GM12878 (cell line): ENCODE measurements around the gene GREM1.

Source experiments
- CTCF ChIP-seq, 3 experiments: IDR thresholded peaks in 2 of 3; conservative IDR thresholded peaks in 1 of 3; 2 replicates each; pipeline ENCODE4 v1.5.1; 2011; ENCODE audit warnings: low read depth in 3 of 3, low read length in 3 of 3, mild to moderate bottlenecking in 3 of 3, control low read depth in 2 of 3, moderate library complexity in 2 of 3, inconsistent platforms in 1 of 3, mixed read lengths in 1 of 3; ENCODE audit not compliant: control insufficient read depth in 2 of 3, insufficient read depth in 1 of 3; ENCODE audit errors: extremely low read depth in 1 of 3
- POLR2AphosphoS5 ChIP-seq: IDR thresholded peaks from 2 replicates; pipeline ENCODE4 v1.6.1; 2011; ENCODE audit warnings: mild to moderate bottlenecking, low read length, inconsistent platforms
- REST ChIP-seq: IDR thresholded peaks from 2 replicates; pipeline ENCODE4 v1.6.1; 2012; ENCODE audit warnings: mild to moderate bottlenecking, low read depth, low read length
- RFX5 ChIP-seq: IDR thresholded peaks from 2 replicates; pipeline ENCODE4 v1.6.1; 2011; ENCODE audit warnings: low read depth, low read length, improper control_type of control experiment
- STAT1 ChIP-seq: fragments of 450-650 bp; conservative IDR thresholded peaks from 2 replicates; pipeline ENCODE4 v1.6.1; 2014; ENCODE audit warnings: antibody characterized with exemption, mild to moderate bottlenecking
- TAF1 ChIP-seq: IDR thresholded peaks from 2 replicates; pipeline ENCODE4 v1.6.1; 2011; ENCODE audit warnings: mild to moderate bottlenecking, low read depth, low read length, borderline replicate concordance

GRCh38 chr15:32743411-32744140 is 25.8 kb downstream of the GREM1 start:
- TF ChIP-seq RFX5 (no peak), REST (no peak), STAT1 (no peak), TAF1 (no peak), CTCF (IDR thresholded peaks at IDR 0.05 in 2 of 3, conservative IDR thresholded peaks at IDR 0.05 in 1 of 3; ENCODE audit: control insufficient read depth in 2 of 3, extremely low read depth in 1 of 3, insufficient read depth in 1 of 3, low read depth in 3 of 3, low read length in 3 of 3) (no peak), POLR2AphosphoS5 (no peak)
